ENCODE results near the gene EFNA5. TPM values are rescaled to one million over a fixed set of nuclear protein-coding genes. Genes with fewer than 3 reads are reported as not detected.

The EFNA5 gene
- total and polyA plus RNA-seq, 2 of the 8 experiments (the other 6 are each of a cell fraction or from before 2014, with no cell fraction given): 9.6 to 21.8 TPM

DNA sequence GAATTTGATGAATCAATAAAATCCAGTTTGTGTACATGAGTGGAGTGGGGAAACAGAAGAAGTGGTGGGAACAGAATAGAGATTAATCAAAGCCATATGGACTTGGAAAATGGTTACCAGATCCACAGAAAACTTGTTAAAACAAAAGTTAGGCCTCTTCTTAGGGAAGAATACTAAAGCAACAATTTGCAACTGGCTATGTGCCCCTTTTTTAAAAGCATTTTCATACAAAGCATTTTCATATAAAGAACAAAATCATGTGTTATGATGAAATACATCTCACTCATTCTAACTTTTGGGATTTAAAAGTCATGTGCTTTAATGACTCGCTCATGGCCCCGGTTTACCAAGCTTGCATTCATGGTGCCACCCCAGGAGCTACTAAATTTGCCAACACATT is 276.9 kb downstream of the EFNA5 start (continued):
- TF ChIP-seq, protein P1, sequence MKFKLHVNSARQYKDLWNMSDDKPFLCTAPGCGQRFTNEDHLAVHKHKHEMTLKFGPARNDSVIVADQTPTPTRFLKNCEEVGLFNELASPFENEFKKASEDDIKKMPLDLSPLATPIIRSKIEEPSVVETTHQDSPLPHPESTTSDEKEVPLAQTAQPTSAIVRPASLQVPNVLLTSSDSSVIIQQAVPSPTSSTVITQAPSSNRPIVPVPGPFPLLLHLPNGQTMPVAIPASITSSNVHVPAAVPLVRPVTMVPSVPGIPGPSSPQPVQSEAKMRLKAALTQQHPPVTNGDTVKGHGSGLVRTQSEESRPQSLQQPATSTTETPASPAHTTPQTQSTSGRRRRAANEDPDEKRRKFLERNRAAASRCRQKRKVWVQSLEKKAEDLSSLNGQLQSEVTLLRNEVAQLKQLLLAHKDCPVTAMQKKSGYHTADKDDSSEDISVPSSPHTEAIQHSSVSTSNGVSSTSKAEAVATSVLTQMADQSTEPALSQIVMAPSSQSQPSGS (IDR thresholded peaks at IDR 0.05; ENCODE audit: low read length): no peak
- TF ChIP-seq TCF12 (IDR thresholded peaks at IDR 0.05; ENCODE audit: low read depth, low read length) (no peak), CBX8 (IDR thresholded peaks at IDR 0.05; ENCODE audit: borderline replicate concordance, low read depth, low read length) (no peak), JUND (IDR thresholded peaks at IDR 0.05; ENCODE audit: low read length) (no peak), TBP (IDR thresholded peaks at IDR 0.05; ENCODE audit: low read depth, low read length) (no peak), CEBPB (IDR thresholded peaks at IDR 0.05; ENCODE audit: low read depth, low read length) (no peak), CTBP2 (IDR thresholded peaks at IDR 0.05; ENCODE audit: borderline replicate concordance, insufficient read depth, insufficient read length, low read length) (no peak)
- TF ChIP-seq, protein P2, sequence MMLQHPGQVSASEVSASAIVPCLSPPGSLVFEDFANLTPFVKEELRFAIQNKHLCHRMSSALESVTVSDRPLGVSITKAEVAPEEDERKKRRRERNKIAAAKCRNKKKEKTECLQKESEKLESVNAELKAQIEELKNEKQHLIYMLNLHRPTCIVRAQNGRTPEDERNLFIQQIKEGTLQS (IDR thresholded peaks at IDR 0.05; ENCODE audit: insufficient read depth, low read depth, low read length): no peak
- TF ChIP-seq, protein P3, sequence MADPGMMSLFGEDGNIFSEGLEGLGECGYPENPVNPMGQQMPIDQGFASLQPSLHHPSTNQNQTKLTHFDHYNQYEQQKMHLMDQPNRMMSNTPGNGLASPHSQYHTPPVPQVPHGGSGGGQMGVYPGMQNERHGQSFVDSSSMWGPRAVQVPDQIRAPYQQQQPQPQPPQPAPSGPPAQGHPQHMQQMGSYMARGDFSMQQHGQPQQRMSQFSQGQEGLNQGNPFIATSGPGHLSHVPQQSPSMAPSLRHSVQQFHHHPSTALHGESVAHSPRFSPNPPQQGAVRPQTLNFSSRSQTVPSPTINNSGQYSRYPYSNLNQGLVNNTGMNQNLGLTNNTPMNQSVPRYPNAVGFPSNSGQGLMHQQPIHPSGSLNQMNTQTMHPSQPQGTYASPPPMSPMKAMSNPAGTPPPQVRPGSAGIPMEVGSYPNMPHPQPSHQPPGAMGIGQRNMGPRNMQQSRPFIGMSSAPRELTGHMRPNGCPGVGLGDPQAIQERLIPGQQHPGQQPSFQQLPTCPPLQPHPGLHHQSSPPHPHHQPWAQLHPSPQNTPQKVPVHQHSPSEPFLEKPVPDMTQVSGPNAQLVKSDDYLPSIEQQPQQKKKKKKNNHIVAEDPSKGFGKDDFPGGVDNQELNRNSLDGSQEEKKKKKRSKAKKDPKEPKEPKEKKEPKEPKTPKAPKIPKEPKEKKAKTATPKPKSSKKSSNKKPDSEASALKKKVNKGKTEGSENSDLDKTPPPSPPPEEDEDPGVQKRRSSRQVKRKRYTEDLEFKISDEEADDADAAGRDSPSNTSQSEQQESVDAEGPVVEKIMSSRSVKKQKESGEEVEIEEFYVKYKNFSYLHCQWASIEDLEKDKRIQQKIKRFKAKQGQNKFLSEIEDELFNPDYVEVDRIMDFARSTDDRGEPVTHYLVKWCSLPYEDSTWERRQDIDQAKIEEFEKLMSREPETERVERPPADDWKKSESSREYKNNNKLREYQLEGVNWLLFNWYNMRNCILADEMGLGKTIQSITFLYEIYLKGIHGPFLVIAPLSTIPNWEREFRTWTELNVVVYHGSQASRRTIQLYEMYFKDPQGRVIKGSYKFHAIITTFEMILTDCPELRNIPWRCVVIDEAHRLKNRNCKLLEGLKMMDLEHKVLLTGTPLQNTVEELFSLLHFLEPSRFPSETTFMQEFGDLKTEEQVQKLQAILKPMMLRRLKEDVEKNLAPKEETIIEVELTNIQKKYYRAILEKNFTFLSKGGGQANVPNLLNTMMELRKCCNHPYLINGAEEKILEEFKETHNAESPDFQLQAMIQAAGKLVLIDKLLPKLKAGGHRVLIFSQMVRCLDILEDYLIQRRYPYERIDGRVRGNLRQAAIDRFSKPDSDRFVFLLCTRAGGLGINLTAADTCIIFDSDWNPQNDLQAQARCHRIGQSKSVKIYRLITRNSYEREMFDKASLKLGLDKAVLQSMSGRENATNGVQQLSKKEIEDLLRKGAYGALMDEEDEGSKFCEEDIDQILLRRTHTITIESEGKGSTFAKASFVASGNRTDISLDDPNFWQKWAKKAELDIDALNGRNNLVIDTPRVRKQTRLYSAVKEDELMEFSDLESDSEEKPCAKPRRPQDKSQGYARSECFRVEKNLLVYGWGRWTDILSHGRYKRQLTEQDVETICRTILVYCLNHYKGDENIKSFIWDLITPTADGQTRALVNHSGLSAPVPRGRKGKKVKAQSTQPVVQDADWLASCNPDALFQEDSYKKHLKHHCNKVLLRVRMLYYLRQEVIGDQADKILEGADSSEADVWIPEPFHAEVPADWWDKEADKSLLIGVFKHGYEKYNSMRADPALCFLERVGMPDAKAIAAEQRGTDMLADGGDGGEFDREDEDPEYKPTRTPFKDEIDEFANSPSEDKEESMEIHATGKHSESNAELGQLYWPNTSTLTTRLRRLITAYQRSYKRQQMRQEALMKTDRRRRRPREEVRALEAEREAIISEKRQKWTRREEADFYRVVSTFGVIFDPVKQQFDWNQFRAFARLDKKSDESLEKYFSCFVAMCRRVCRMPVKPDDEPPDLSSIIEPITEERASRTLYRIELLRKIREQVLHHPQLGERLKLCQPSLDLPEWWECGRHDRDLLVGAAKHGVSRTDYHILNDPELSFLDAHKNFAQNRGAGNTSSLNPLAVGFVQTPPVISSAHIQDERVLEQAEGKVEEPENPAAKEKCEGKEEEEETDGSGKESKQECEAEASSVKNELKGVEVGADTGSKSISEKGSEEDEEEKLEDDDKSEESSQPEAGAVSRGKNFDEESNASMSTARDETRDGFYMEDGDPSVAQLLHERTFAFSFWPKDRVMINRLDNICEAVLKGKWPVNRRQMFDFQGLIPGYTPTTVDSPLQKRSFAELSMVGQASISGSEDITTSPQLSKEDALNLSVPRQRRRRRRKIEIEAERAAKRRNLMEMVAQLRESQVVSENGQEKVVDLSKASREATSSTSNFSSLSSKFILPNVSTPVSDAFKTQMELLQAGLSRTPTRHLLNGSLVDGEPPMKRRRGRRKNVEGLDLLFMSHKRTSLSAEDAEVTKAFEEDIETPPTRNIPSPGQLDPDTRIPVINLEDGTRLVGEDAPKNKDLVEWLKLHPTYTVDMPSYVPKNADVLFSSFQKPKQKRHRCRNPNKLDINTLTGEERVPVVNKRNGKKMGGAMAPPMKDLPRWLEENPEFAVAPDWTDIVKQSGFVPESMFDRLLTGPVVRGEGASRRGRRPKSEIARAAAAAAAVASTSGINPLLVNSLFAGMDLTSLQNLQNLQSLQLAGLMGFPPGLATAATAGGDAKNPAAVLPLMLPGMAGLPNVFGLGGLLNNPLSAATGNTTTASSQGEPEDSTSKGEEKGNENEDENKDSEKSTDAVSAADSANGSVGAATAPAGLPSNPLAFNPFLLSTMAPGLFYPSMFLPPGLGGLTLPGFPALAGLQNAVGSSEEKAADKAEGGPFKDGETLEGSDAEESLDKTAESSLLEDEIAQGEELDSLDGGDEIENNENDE (IDR thresholded peaks at IDR 0.05; ENCODE audit: insufficient replicate concordance, low read length): no peak

Measured in H1 (cell line).